Urinary bladder (tissue), 4 donors: ENCODE data around the gene TMEM131L. TPM values are rescaled to one million over a fixed set of nuclear protein-coding genes. Genes with fewer than 3 reads are reported as not detected.
"Not testable (repeated sequence)": the region's sequence is repeated elsewhere in the genome, so short reads cannot be mapped to it uniquely, and the experiment has no call there.

Experiments used
- DNase-seq: peaks from one replicate; pipeline ENCODE4 v3.0.0-alpha.2; 2015; ENCODE audit errors: extremely low spot score
- H3K27ac ChIP-seq: one replicate; pipeline ENCODE4 v1.5.1; 2013; ENCODE audit warnings: low read depth, mild to moderate bottlenecking, moderate library complexity
- H3K36me3 ChIP-seq: one replicate; pipeline ENCODE4 v1.6.1; 2013; ENCODE audit warnings: mild to moderate bottlenecking, moderate library complexity; ENCODE audit not compliant: insufficient read depth
- H3K4me1 ChIP-seq: one replicate; pipeline ENCODE4 v1.6.1; 2013; ENCODE audit warnings: mild to moderate bottlenecking, moderate library complexity; ENCODE audit not compliant: insufficient read depth
- H3K4me3 ChIP-seq: one replicate; pipeline ENCODE4 v1.5.1; 2013; ENCODE audit warnings: low read depth, low read length
- WGBS: extraction: QIAGEN DNeasy Blood & Tissue Kit; methylation state at CpG from one replicate; pipeline ENCODE4 v1.1.7; 2013; 5-methylcytosine and 5-hydroxymethylcytosine counted together
- polyA plus RNA-seq: library from polyadenylated mRNA; stranded (reverse); fragments of 200-250 nt; gene quantifications from one replicate; pipeline ENCODE4 v1.2.3, GENCODE V29; 2013
- total RNA-seq: library from RNA; depleted of rRNA; stranded (reverse); fragments of >200 nt; gene quantifications from one replicate; pipeline ENCODE4 v1.2.3, GENCODE V29; 2014
- donor health status: healthy with polysubstance abuse.
- donor health status: healthy.

Gene TMEM131L
- total RNA-seq (70.0 TPM), polyA plus RNA-seq (9.6 TPM)

- WGBS, result under 1% methylated on average over 103 of the region's 103 CpGs
- Histone ChIP-seq H3K27ac (peak within 1 kb of the TSS; percentile 28), H3K4me1 (no peaks in the 10 kb centered on the region), H3K4me3 (peak within 1 kb of the TSS; percentile 90), H3K36me3 (no peaks in the 10 kb centered on the region)
- DNase-seq, result no peak
Observed at GRCh38 chr4:153466081-153466948, at the start of gene TMEM131L. TSS of gene TMEM131L (plus strand) at chr4:153466360. CDS start at chr4:153466398, 38 bp downstream.

- not testable (repeated sequence) for H3K27ac ChIP-seq, DNase-seq, H3K4me3 ChIP-seq, H3K4me1 ChIP-seq, H3K36me3 ChIP-seq
- 79% methylated on average over 8 of the region's 8 CpGs for WGBS
Observed at GRCh38 chr4:153416456-153416855, 49.7 kb upstream of the TMEM131L start.

GRCh38 chr4:153418121-153418520 is 48.0 kb upstream of the TMEM131L start:
- no peak overlapping the region for H3K4me3 ChIP-seq
- no peaks in the 10 kb centered on the region for H3K4me1 ChIP-seq
- 89% methylated on average over 7 of the region's 7 CpGs for WGBS
- H3K27ac ChIP-seq, result no peak overlapping the region
- DNase-seq, result no peak
- H3K36me3 ChIP-seq, result no peaks in the 10 kb centered on the region

GRCh38 chr4:153418558-153418957 is 47.6 kb upstream of the TMEM131L start:
- DNase-seq, result no peak
- WGBS, result 61% methylated on average over 3 of the region's 3 CpGs
- Histone ChIP-seq H3K4me1 (no peaks in the 10 kb centered on the region), H3K4me3 (no peak overlapping the region), H3K36me3 (no peaks in the 10 kb centered on the region), H3K27ac (no peak overlapping the region)

- Histone ChIP-seq H3K4me1 (no peaks in the 10 kb centered on the region), H3K27ac (no peak overlapping the region)
- 63% methylated on average over 5 of the region's 5 CpGs for WGBS
Observed at GRCh38 chr4:153419029-153419428, 47.1 kb upstream of the TMEM131L start.

GRCh38 chr4:153419673-153420278 is 46.4 kb upstream of the TMEM131L start:
- Histone ChIP-seq H3K4me3 (no peak overlapping the region), H3K4me1 (no peaks in the 10 kb centered on the region), H3K27ac (no peak overlapping the region), H3K36me3 (no peaks in the 10 kb centered on the region)
- 67% methylated on average over 9 of the region's 9 CpGs for WGBS
- no peak for DNase-seq

More at GRCh38 chr4:153419029-153419428, 47.1 kb upstream of the TMEM131L start:
- DNase-seq, result no peak
- H3K4me3 ChIP-seq, result no peak overlapping the region
- no peaks in the 10 kb centered on the region for H3K36me3 ChIP-seq

GRCh38 chr4:153420361-153420760 is 45.8 kb upstream of the TMEM131L start:
- no peak for DNase-seq
- Histone ChIP-seq H3K27ac (no peak overlapping the region), H3K4me3 (no peak overlapping the region), H3K36me3 (no peaks in the 10 kb centered on the region), H3K4me1 (no peaks in the 10 kb centered on the region)
- 64% methylated on average over 2 of the region's 2 CpGs for WGBS

- DNase-seq, result no peak
Observed at GRCh38 chr4:153421941-153422340, 44.2 kb upstream of the TMEM131L start.

GRCh38 chr4:153426207-153426885 is 39.8 kb upstream of the TMEM131L start:
- WGBS, result 86% methylated on average over 4 of the region's 4 CpGs
- DNase-seq, result no peak
- Histone ChIP-seq H3K27ac (no peak overlapping the region), H3K4me1 (no peaks in the 10 kb centered on the region), H3K4me3 (no peak overlapping the region), H3K36me3 (no peaks in the 10 kb centered on the region)

More at GRCh38 chr4:153421941-153422340, 44.2 kb upstream of the TMEM131L start:
- no peak overlapping the region for H3K4me3 ChIP-seq
- WGBS, result 96% methylated on average over 3 of the region's 3 CpGs
- H3K4me1 ChIP-seq, result no peaks in the 10 kb centered on the region
- H3K27ac ChIP-seq, result no peak overlapping the region
- no peaks in the 10 kb centered on the region for H3K36me3 ChIP-seq

GRCh38 chr4:153427363-153428071 is 38.6 kb upstream of the TMEM131L start:
- Histone ChIP-seq H3K4me1 (no peaks in the 10 kb centered on the region), H3K4me3 (no peak overlapping the region), H3K36me3 (no peaks in the 10 kb centered on the region), H3K27ac (no peak overlapping the region)
- no peak for DNase-seq
- WGBS, result 95% methylated on average over 4 of the region's 4 CpGs

GRCh38 chr4:153428941-153429475 is 37.2 kb upstream of the TMEM131L start:
- no peaks in the 10 kb centered on the region for H3K4me1 ChIP-seq
- no peaks in the 10 kb centered on the region for H3K36me3 ChIP-seq
- no peak overlapping the region for H3K4me3 ChIP-seq
- no peak for DNase-seq
- H3K27ac ChIP-seq, result no peak overlapping the region
- 25% methylated on average over 3 of the region's 3 CpGs for WGBS

- DNase-seq, result no peak
- Histone ChIP-seq H3K36me3 (no peaks in the 10 kb centered on the region), H3K4me1 (no peaks in the 10 kb centered on the region), H3K27ac (no peak overlapping the region), H3K4me3 (no peak overlapping the region)
- WGBS, result 79% methylated on average over 12 of the region's 12 CpGs
Observed at GRCh38 chr4:153432965-153433753, 33.0 kb upstream of the TMEM131L start.
